HG03521 (cell line): ENCODE measurements around the gene CDC42EP2.

Experiments
- ATAC-seq: cut with Tn5 transposase; IDR thresholded peaks from one replicate; pipeline ENCODE4 v1.9.1; 2021; ENCODE audit warnings: mild to moderate bottlenecking, moderate library complexity; ENCODE audit not compliant: unreplicated experiment

Gene CDC42EP2

GRCh38 chr11:65355013-65355775 is 40.5 kb downstream of the CDC42EP2 start:
- no peak for ATAC-seq

DNA sequence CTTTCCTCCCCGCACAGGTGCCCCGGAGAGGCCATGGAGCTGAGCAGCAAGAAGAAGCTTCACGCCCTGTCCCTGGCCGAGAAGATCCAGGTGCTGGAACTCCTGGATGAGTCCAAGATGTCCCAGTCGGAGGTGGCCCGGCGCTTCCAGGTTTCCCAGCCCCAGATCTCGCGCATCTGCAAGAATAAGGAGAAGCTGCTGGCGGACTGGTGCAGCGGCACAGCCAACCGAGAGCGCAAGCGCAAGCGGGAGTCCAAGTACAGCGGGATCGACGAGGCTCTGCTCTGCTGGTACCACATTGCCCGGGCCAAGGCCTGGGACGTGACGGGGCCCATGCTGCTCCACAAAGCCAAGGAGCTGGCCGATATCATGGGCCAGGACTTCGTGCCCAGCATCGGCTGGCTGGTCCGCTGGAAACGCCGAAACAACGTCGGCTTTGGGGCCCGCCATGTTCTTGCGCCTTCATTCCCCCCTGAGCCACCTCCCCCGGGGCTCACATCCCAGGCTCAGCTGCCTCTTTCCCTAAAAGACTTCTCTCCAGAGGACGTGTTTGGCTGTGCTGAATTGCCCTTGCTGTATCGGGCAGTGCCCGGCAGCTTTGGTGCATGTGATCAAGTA is 41.2 kb downstream of the CDC42EP2 start:
- ATAC-seq = no peak

DNA sequence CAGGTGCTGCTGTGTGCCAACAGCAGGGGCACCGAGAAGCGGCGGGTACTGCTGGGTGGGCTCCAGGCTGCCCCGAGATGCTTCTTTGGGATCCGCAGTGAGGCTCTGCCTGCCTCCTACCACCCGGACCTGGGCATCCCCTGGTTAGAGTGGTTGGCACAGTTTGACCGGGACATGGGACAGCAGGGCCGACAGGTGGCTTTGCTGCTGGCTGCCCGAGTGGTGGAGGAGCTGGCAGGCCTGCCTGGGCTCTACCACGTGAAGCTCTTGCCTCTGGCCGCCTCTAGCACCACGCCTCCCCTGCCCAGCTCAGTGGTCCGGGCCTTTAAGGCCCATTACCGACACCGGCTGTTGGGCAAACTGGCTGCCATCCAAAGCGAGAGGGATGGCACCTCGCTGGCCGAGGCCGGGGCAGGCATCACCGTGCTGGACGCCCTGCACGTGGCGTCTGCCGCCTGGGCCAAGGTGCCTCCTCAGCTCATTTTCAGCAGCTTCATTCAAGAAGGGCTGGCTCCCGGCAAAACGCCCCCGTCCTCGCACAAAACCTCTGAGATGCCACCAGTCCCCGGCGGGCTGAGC is 41.8 kb downstream of the CDC42EP2 start:
- no peak for ATAC-seq

- no peak for ATAC-seq
Measured at GRCh38 chr11:65357856-65358356, 43.2 kb downstream of the CDC42EP2 start.

- peak; percentile 43 for ATAC-seq
Measured at GRCh38 chr11:65362320-65362931, 47.8 kb downstream of the CDC42EP2 start.

DNA sequence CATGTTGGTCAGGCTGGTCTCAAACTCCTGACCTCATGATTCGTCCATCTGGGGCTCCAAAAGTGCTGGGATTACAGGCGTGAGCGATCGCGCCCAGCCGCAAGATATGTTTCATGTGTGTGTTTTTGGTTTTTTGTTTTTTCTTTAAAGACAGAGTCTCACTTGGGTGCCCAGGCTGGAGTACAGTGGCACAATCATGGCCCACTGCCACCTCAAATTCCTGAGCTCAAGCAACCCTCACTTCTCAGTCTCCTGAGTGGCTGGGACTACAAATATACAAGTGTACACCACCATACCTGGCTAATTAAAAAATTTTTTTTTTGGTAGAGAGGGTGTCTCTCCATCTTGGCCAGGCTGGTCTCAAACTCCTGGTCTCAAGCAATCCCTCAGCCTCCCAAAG is 48.3 kb downstream of the CDC42EP2 start:
- no peak for ATAC-seq

DNA sequence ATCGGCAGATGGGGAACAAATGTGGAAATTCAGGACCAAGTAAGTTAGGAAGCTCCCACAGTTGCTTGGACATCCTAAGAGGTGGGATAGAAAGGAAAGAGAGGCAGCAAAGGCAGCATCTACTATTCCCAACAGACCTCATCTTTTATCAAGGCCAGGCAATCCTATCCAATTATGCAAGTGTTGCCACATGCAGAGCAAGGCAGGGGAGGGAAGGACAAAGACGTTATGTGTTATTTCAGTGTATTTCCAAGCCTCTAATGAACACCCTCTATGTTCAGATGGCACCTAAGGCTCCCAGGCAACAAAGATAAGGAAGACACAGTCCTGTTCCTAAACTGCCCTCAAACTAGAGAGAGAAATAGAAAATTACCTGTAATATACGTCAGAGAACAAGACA is 49.1 kb downstream of the CDC42EP2 start:
- no peak for ATAC-seq

- no peak for ATAC-seq
Measured at GRCh38 chr11:65366340-65366773, 51.7 kb downstream of the CDC42EP2 start.

DNA sequence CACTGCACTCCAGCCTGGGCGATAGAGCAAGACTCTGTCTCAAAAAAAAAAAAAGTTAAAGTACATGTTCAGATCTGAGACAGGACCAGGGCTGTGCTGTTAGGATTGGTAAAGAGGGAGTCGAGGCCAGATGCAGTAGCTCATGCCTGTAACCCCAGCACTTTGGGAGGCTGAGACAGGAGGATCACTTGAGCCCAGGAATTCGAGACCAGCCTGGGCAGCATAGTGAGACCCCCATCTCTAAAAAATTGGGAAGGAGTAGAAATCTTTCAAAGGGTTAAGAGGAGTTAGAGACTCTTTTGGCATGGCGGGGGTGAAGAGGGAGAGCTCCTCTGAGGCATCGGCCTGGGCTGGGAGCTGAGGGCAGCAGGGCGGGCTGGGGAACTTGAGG is 56.0 kb downstream of the CDC42EP2 start:
- no peak for ATAC-seq
